ENCODE measurements around the gene LAMA3. TPM values are rescaled to one million over a fixed set of nuclear protein-coding genes. Genes with fewer than 3 reads are reported as not detected.

Gene LAMA3
- total RNA-seq, 1 donor from 2014 or later: 3.5 TPM

DNA sequence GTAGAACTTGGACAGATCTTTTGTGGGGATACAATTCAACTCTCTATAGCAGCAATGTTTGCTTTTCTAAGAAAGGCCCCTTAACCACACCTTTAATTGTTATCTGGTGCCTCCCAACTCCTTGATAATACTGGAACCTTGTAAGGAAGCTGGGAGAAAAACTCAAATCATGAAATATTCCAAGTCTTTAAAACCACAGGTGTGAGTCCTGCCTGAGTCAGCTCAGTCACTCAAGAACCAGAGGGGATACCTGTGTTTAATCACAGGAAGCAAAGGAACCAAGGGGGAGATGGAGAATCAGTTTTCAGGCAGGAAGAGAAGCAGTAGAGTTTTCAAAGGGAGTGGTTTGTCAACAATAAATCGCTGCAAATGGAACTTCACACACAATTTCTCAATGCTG lies 159.9 kb downstream of the LAMA3 start:
- peaks cover 32% of the 10 kb centered on the region for H3K36me3 ChIP-seq
- no peak overlapping the region for H3K4me3 ChIP-seq
- TF ChIP-seq, protein P1, sequence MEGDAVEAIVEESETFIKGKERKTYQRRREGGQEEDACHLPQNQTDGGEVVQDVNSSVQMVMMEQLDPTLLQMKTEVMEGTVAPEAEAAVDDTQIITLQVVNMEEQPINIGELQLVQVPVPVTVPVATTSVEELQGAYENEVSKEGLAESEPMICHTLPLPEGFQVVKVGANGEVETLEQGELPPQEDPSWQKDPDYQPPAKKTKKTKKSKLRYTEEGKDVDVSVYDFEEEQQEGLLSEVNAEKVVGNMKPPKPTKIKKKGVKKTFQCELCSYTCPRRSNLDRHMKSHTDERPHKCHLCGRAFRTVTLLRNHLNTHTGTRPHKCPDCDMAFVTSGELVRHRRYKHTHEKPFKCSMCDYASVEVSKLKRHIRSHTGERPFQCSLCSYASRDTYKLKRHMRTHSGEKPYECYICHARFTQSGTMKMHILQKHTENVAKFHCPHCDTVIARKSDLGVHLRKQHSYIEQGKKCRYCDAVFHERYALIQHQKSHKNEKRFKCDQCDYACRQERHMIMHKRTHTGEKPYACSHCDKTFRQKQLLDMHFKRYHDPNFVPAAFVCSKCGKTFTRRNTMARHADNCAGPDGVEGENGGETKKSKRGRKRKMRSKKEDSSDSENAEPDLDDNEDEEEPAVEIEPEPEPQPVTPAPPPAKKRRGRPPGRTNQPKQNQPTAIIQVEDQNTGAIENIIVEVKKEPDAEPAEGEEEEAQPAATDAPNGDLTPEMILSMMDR (IDR thresholded peaks at IDR 0.05; ENCODE audit: borderline replicate concordance): no peak
- no peaks in the 10 kb centered on the region for H3K27me3 ChIP-seq (ENCODE audit: low read depth)
- H3K9me3 ChIP-seq (replicated peaks): no peaks in the 10 kb centered on the region
- intact Hi-C loops (cut with micrococcal nuclease): no loop called here
- H3K4me1 ChIP-seq: no peaks in the 10 kb centered on the region
- no peak overlapping the region for H3K27ac ChIP-seq (replicated peaks)
- no peak for DNase-seq

DNA sequence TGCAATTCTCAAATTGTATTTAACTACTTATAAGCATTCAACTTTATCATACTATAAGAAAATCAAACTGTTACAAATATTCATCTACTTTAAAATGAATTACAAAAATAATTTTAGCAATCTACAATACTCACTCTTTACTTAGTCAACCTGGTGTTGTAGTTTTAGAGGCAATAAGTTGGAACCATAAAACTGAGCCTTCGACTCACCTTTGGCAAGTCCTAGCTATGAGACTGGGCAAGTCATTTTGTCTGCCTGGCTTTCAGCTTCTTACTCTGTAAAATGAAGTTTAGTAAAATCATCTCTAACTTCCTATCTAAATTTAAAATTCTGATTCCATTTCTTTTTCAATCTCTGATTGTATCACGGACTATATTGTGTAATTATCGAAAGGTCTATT lies 161.0 kb downstream of the LAMA3 start:
- Histone ChIP-seq H3K9me3 (replicated peaks) (no peaks in the 10 kb centered on the region), H3K27me3 (ENCODE audit: low read depth) (no peaks in the 10 kb centered on the region), H3K36me3 (peaks cover 30% of the 10 kb centered on the region), H3K4me1 (no peaks in the 10 kb centered on the region), H3K4me3 (no peak overlapping the region), H3K27ac (replicated peaks) (no peak overlapping the region)
- TF ChIP-seq, protein P1 (IDR thresholded peaks at IDR 0.05; ENCODE audit: borderline replicate concordance): no peak
- DNase-seq: no peak
- intact Hi-C loops (cut with micrococcal nuclease): no loop called here

DNA sequence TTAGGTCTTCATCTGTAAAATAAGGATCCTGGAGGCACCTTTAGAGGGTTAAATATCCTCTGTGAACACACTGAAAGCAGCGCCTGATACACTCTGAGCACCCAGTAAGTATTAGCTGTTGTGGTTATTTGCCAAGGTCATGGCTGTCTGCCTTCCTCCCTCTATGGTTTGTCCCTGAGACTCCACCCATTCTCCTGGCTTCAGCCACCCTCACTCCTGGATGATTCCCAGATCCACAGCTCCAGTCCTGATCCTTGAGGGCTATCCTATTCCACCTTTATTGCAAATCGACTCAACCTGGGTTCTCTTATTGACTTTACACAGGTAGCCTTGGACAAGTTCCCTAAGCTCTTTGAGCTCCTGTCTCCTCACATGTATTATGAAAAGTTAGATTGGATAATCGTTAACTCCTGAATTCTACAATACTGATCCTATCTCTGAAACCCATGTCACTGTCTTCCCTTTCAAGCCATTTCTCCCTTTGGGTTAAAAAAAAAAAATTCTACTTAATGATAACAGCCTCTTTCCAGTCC lies 162.3 kb downstream of the LAMA3 start:
- intact Hi-C loops (cut with micrococcal nuclease): no loop called here
- TF ChIP-seq, protein P1 (IDR thresholded peaks at IDR 0.05; ENCODE audit: borderline replicate concordance): no peak
- Histone ChIP-seq H3K36me3 (peaks cover 18% of the 10 kb centered on the region), H3K4me3 (no peak overlapping the region), H3K27ac (replicated peaks) (no peak overlapping the region), H3K27me3 (ENCODE audit: low read depth) (no peaks in the 10 kb centered on the region), H3K4me1 (no peaks in the 10 kb centered on the region), H3K9me3 (replicated peaks) (no peaks in the 10 kb centered on the region)
- no peak for DNase-seq

DNA sequence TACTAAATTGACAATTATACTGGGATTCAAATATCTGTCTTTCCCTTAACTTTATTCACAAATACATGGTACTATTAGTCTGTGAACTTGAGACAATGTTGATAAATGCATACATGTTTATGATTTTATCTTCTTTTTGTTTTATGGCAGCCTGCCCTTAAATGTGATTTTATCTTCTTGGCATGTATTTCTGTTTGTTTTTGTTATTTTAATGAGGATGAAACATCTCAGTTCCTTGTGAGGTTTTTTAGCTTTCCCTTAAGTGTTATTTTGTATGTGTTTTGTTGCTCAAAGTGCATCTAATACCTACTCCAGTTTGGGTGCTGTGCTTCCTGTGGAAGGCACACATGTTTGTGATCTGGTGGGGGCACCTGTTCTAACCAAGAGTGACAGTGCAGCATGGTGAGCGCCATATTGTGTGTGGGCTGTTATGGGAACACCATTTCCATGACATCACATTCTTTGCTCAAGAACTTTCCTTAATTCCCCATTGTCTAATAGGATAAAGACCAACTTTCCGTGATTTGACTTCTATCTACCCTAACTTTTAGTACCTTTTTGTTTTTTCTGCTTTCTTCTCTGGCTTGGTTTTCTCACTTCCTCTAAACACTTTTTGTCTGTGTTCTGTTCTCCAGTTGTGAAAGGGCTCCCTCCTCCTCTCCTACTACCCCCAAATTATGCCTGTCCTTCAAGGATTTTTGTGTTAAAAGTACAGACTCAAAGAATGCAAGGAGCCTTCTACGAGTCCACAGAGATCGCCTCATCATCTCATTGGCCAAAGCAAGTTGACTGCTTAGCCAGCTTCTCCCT lies 163.2 kb downstream of the LAMA3 start:
- TF ChIP-seq, protein P1 (IDR thresholded peaks at IDR 0.05; ENCODE audit: borderline replicate concordance): no peak
- peaks cover 10% of the 10 kb centered on the region for H3K36me3 ChIP-seq
- intact Hi-C loops (cut with micrococcal nuclease): no loop called here

DNA sequence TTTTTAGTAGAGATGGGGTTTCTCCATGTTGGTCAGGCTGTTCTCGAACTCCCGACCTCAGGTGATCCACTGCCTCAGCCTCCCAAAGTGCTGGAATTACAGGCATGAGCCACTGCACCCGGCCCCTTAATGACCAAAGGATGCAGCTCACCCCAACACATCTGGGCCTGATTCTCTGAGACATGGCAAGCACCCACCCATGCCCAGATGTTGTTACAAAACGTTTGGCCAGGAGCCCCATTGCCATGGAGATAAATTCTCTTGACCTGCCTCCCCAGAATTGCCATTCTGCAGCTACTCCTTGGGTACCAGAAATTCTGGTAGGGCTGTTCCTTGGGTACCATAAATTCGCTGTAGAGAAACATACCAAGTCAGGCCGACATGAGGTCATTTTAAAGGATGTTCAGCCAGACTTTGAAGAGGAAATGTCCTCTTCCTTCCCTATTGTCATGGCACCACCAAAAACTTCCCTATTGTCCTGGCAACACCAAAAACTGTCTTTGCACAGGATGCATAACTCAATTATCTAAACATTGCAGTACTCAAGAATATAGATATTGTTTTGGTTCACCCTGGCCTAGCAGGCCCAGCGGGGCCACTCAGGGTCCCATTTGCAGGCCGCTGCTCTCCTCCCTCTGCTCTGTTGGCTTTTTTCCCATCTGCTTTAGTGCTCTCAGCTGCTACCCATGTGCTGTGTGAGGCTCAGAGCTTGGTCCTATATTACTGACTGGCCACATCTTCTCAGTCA lies 164.4 kb downstream of the LAMA3 start:
- intact Hi-C loops (cut with micrococcal nuclease): no loop called here
- no peak for DNase-seq

More for the DNA sequence above, 163.2 kb downstream of the LAMA3 start:
- no peak overlapping the region for H3K27ac ChIP-seq (replicated peaks)
- no peaks in the 10 kb centered on the region for H3K27me3 ChIP-seq (ENCODE audit: low read depth)
- H3K4me3 ChIP-seq: no peak overlapping the region
- no peaks in the 10 kb centered on the region for H3K9me3 ChIP-seq (replicated peaks)
- no peaks in the 10 kb centered on the region for H3K4me1 ChIP-seq
- DNase-seq: no peak

More for the DNA sequence above, 164.4 kb downstream of the LAMA3 start:
- H3K4me3 ChIP-seq: no peak overlapping the region
- no peak overlapping the region for H3K27ac ChIP-seq (replicated peaks)
- peaks cover 15% of the 10 kb centered on the region for H3K36me3 ChIP-seq
- no peaks in the 10 kb centered on the region for H3K27me3 ChIP-seq (ENCODE audit: low read depth)
- no peaks in the 10 kb centered on the region for H3K4me1 ChIP-seq
- no peaks in the 10 kb centered on the region for H3K9me3 ChIP-seq (replicated peaks)
- TF ChIP-seq, protein P1 (IDR thresholded peaks at IDR 0.05; ENCODE audit: borderline replicate concordance): no peak
